Suprapubic skin (tissue), 4 donors: ENCODE results near the gene CBFA2T3. TPM values are rescaled to one million over a fixed set of nuclear protein-coding genes. Genes with fewer than 3 reads are reported as not detected.

Source experiments
- DNase-seq, 2 donors: peaks; one replicate each; pipeline ENCODE4 v3.0.0-alpha.2; 2019; ENCODE audit warnings: low spot score in 2 of 2
- H3K27ac ChIP-seq: fragments of 200-600 bp; sonication (generic); one replicate; pipeline ENCODE4 v1.5.1; 2019
- H3K27me3 ChIP-seq: fragments of 200-600 bp; sonication (generic); one replicate; pipeline ENCODE4 v1.5.1; 2019
- H3K36me3 ChIP-seq: fragments of 200-600 bp; sonication (generic); one replicate; pipeline ENCODE4 v1.5.1; 2019
- H3K4me1 ChIP-seq: fragments of 200-600 bp; sonication (generic); one replicate; pipeline ENCODE4 v1.5.1; 2019
- H3K4me3 ChIP-seq: fragments of 200-600 bp; sonication (generic); one replicate; pipeline ENCODE4 v1.5.1; 2019; ENCODE audit warnings: mild to moderate bottlenecking
- H3K9me3 ChIP-seq: fragments of 200-600 bp; sonication (generic); one replicate; pipeline ENCODE4 v1.5.1; 2019
- EP300 ChIP-seq: sonication (generic); formaldehyde crosslinking; IDR thresholded peaks from one replicate; pipeline ENCODE4 v1.6.1; 2017; ENCODE audit warnings: antibody characterized with exemption
- POLR2A ChIP-seq, 2 donors: fragments of 450-650 bp; IDR thresholded peaks; one replicate each; pipeline ENCODE4 v1.6.1; 2017; ENCODE audit warnings: antibody characterized with exemption in 2 of 2, mild to moderate bottlenecking in 2 of 2, moderate library complexity in 2 of 2
- POLR2AphosphoS5 ChIP-seq, 3 donors: sonication (generic); formaldehyde crosslinking; IDR thresholded peaks; one replicate each; pipeline ENCODE4 v1.6.1; 2017; ENCODE audit warnings: antibody characterized with exemption in 3 of 3
- WGBS: methylation state at CpG from one replicate; pipeline ENCODE4 v1.1.5; 2018; 5-methylcytosine and 5-hydroxymethylcytosine counted together
- total RNA-seq, 4 donors: library from RNA; depleted of rRNA; stranded (reverse); fragments of >200 nt; gene quantifications; one replicate each; pipeline ENCODE4 v1.1.0, GENCODE V29; 2016
- TF ChIP-seq, protein P1 (sequence below), 2 donors: fragments of 200-600 bp in 1 of 2; fragments of 450-650 bp in 1 of 2; sonication (generic) in 1 of 2; IDR thresholded peaks; one replicate each; pipeline ENCODE4 v1.5.1; 2016 to 2019; ENCODE audit warnings: antibody characterized with exemption in 2 of 2, mild to moderate bottlenecking in 1 of 2, moderate library complexity in 1 of 2

Gene CBFA2T3
- total RNA-seq, 4 donors from 2014 or later = 1.5 to 6.6 (median 2.9) TPM

GRCh38 chr16:88992351-88993165 lies 15.6 kb upstream of the CBFA2T3 start:
- Histone ChIP-seq H3K27me3 (peaks cover 85% of the 10 kb centered on the region), H3K27ac (no peak overlapping the region)

DNA sequence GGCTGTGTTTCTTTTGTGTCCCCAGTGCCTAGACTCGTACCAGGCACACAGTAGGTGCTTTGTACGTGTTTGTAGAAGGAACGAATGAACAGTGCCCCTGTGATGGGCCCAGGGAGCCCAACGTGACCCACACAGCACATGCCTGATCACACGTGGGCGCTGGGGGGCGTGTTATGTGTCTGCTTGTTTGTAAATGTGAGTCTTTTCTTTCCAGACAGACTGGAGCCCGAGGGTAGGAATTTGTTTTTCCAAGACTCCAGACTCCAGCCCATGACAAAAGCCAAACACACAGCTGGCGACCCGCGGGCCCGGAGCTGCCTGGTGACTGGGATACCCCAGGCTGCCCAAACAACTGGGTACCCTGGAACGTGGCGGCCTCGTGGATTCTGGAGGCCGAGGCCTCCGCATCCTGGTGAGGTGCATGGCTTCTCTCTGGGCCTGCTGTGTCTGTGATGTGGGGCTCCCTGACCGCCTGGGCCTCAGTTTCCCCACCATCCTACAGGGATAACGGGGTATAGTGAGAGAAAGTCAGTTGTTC lies 14.9 kb upstream of the CBFA2T3 start:
- no peaks in the 10 kb centered on the region for H3K9me3 ChIP-seq
- H3K27ac ChIP-seq = no peak overlapping the region
- DNase-seq = no peak
- peaks cover 78% of the 10 kb centered on the region for H3K27me3 ChIP-seq
- no peaks in the 10 kb centered on the region for H3K4me1 ChIP-seq
- no peaks in the 10 kb centered on the region for H3K36me3 ChIP-seq
- WGBS = 43% methylated on average over 8 of the region's 19 CpGs
- TF ChIP-seq EP300 (no peak), POLR2A (IDR thresholded peaks at IDR 0.05) (no peak)
- no peak overlapping the region for H3K4me3 ChIP-seq

More at GRCh38 chr16:88992351-88993165, 15.6 kb upstream of the CBFA2T3 start:
- Histone ChIP-seq H3K9me3 (no peaks in the 10 kb centered on the region), H3K4me3 (no peak overlapping the region), H3K4me1 (no peaks in the 10 kb centered on the region), H3K36me3 (no peaks in the 10 kb centered on the region)
- TF ChIP-seq EP300 (no peak), POLR2AphosphoS5 (IDR thresholded peaks at IDR 0.05) (no peak)
- WGBS = 45% methylated on average over 7 of the region's 36 CpGs
- DNase-seq = no peak

- peaks cover 76% of the 10 kb centered on the region for H3K27me3 ChIP-seq
- WGBS = 76% methylated on average over 16 of the region's 26 CpGs
Measured at GRCh38 chr16:88989852-88990547, 13.0 kb upstream of the CBFA2T3 start.

GRCh38 chr16:88988980-88989811 lies 12.2 kb upstream of the CBFA2T3 start:
- no peak overlapping the region for H3K4me3 ChIP-seq
- H3K4me1 ChIP-seq = no peaks in the 10 kb centered on the region
- TF ChIP-seq, protein P1, sequence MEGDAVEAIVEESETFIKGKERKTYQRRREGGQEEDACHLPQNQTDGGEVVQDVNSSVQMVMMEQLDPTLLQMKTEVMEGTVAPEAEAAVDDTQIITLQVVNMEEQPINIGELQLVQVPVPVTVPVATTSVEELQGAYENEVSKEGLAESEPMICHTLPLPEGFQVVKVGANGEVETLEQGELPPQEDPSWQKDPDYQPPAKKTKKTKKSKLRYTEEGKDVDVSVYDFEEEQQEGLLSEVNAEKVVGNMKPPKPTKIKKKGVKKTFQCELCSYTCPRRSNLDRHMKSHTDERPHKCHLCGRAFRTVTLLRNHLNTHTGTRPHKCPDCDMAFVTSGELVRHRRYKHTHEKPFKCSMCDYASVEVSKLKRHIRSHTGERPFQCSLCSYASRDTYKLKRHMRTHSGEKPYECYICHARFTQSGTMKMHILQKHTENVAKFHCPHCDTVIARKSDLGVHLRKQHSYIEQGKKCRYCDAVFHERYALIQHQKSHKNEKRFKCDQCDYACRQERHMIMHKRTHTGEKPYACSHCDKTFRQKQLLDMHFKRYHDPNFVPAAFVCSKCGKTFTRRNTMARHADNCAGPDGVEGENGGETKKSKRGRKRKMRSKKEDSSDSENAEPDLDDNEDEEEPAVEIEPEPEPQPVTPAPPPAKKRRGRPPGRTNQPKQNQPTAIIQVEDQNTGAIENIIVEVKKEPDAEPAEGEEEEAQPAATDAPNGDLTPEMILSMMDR (IDR thresholded peaks at IDR 0.05) = no peak
- TF ChIP-seq POLR2AphosphoS5 (IDR thresholded peaks at IDR 0.05) = no peak
- TF ChIP-seq POLR2A (IDR thresholded peaks at IDR 0.05) = no peak
- TF ChIP-seq EP300 = no peak
- peaks cover 76% of the 10 kb centered on the region for H3K27me3 ChIP-seq
- H3K9me3 ChIP-seq = no peaks in the 10 kb centered on the region
- no peaks in the 10 kb centered on the region for H3K36me3 ChIP-seq
- no peak for DNase-seq
- 29% methylated on average over 16 of the region's 44 CpGs for WGBS
- no peak overlapping the region for H3K27ac ChIP-seq

More at GRCh38 chr16:88989852-88990547, 13.0 kb upstream of the CBFA2T3 start:
- no peak for DNase-seq
- H3K36me3 ChIP-seq = no peaks in the 10 kb centered on the region
- H3K4me3 ChIP-seq = no peak overlapping the region
- TF ChIP-seq, protein P1 (IDR thresholded peaks at IDR 0.05) = no peak
- TF ChIP-seq POLR2AphosphoS5 (IDR thresholded peaks at IDR 0.05) = no peak
- TF ChIP-seq EP300 = no peak
- no peak for TF ChIP-seq POLR2A (IDR thresholded peaks at IDR 0.05)
- no peak overlapping the region for H3K27ac ChIP-seq
- no peaks in the 10 kb centered on the region for H3K4me1 ChIP-seq
- H3K9me3 ChIP-seq = no peaks in the 10 kb centered on the region

DNA sequence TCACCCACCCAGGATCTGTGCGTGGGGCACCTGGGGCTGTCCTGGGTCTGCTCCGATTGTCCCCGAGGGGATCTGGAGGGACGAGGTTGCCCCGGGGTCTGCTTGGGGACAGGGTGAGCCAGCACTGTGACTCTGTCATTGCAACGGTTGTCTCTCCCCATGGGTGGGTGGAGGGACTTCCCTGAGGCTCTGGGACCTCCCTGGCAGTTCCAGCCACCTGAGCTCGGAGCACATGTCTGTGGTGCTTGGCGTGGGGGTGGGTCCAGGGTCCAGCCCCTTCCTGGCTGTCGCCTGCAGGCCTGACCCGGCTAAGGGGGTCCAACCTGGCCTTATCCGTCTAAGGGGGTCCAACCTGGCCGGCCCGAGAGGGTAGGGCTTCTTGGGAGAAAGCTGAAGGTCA lies 8.5 kb upstream of the CBFA2T3 start:
- Histone ChIP-seq H3K4me3 (no peak overlapping the region), H3K4me1 (no peaks in the 10 kb centered on the region), H3K27me3 (peaks cover 73% of the 10 kb centered on the region), H3K36me3 (no peaks in the 10 kb centered on the region), H3K27ac (no peak overlapping the region), H3K9me3 (no peaks in the 10 kb centered on the region)
- DNase-seq = no peak
- 86% methylated on average over 5 of the region's 13 CpGs for WGBS
- no peak for TF ChIP-seq POLR2A (IDR thresholded peaks at IDR 0.05)
- TF ChIP-seq EP300 = no peak
- TF ChIP-seq, protein P1 (IDR thresholded peaks at IDR 0.05) = no peak
- TF ChIP-seq POLR2AphosphoS5 (IDR thresholded peaks at IDR 0.05) = no peak
